GM12878 (cell line): ENCODE data around the gene DDAH1.

ENCODE experiments used
- CBX5 ChIP-seq: sonication (generic); IDR thresholded peaks from 2 replicates; pipeline ENCODE4 v1.6.1; 2016; ENCODE audit warnings: low read depth, moderate library complexity, mild to moderate bottlenecking, inconsistent platforms
- CHD2 ChIP-seq: IDR thresholded peaks from 2 replicates; pipeline ENCODE4 v1.6.1; 2011; ENCODE audit warnings: low read depth, low read length, improper control_type of control experiment, borderline replicate concordance
- FOXK2 ChIP-seq: fragments of 450-650 bp; IDR thresholded peaks from 2 replicates; pipeline ENCODE4 v1.6.1; 2017; ENCODE audit warnings: mild to moderate bottlenecking, moderate library complexity
- HDAC2 ChIP-seq: fragments of 200-600 bp; sonication (generic); IDR thresholded peaks from 2 replicates; pipeline ENCODE4 v1.6.1; 2017
- POLR2AphosphoS5 ChIP-seq: IDR thresholded peaks from 2 replicates; pipeline ENCODE4 v1.6.1; 2011; ENCODE audit warnings: mild to moderate bottlenecking, low read length, inconsistent platforms
- TAF1 ChIP-seq: IDR thresholded peaks from 2 replicates; pipeline ENCODE4 v1.6.1; 2011; ENCODE audit warnings: mild to moderate bottlenecking, low read depth, low read length, borderline replicate concordance
- YBX1 ChIP-seq: fragments of 450-650 bp; IDR thresholded peaks from 2 replicates; pipeline ENCODE4 v1.6.1; 2016; ENCODE audit warnings: antibody characterized with exemption
- YY1 ChIP-seq: IDR thresholded peaks from 2 replicates; pipeline ENCODE4 v1.6.1; 2011; ENCODE audit warnings: low read depth, mild to moderate bottlenecking, low read length
- TF ChIP-seq, protein P1 (sequence below), 3 experiments: IDR thresholded peaks in 2 of 3; conservative IDR thresholded peaks in 1 of 3; 2 replicates each; pipeline ENCODE4 v1.5.1; 2011; ENCODE audit warnings: low read depth in 3 of 3, low read length in 3 of 3, mild to moderate bottlenecking in 3 of 3, control low read depth in 2 of 3, moderate library complexity in 2 of 3, inconsistent platforms in 1 of 3, mixed read lengths in 1 of 3; ENCODE audit not compliant: control insufficient read depth in 2 of 3, insufficient read depth in 1 of 3; ENCODE audit errors: extremely low read depth in 1 of 3
- TF ChIP-seq, protein P2 (sequence below): IDR thresholded peaks from 2 replicates; pipeline ENCODE4 v1.6.1; 2011; ENCODE audit warnings: low read depth, mild to moderate bottlenecking, low read length, moderate library complexity, borderline replicate concordance; ENCODE audit errors: extremely low read depth
- TF ChIP-seq, protein P3 (sequence below): fragments of 450-650 bp; IDR thresholded peaks from 2 replicates; pipeline ENCODE4 v1.6.1; 2017; ENCODE audit warnings: antibody characterized with exemption, mild to moderate bottlenecking, moderate library complexity

DNA sequence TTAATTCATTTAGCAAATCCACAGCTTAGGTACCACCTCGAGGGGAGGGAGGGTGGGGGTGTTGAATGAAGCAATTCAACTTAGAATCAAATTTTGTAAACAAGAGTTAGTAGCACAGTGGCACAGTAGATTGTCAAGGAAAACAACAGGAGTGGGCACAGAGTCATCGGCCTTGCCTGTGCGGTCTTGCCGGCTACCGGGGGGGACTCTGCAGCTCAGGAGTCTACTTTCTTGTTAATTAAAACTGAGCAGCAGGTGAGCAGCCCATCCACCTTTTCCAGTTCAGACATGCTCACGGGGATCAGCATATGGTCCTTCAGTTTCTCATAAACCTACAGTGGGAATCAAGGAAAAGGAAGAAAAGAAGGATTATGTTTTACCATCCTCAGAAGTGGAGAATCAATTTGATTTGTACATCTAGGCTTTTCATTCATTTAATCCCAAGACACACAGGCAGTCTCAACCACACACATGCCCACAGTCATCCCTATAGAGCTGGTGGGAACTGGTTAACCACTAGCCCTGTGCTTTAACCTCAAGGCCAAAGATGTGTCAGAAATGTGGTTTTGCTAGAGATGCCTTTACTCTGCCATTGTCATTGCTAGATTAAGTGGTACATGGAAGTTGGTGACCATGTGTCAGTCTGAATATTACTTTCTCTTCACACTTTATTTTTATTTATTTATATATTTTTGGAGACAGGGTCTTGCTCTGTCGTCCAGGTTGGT is 143.6 kb downstream of the DDAH1 start:
- TF ChIP-seq TAF1, result no peak
- TF ChIP-seq, protein P1, sequence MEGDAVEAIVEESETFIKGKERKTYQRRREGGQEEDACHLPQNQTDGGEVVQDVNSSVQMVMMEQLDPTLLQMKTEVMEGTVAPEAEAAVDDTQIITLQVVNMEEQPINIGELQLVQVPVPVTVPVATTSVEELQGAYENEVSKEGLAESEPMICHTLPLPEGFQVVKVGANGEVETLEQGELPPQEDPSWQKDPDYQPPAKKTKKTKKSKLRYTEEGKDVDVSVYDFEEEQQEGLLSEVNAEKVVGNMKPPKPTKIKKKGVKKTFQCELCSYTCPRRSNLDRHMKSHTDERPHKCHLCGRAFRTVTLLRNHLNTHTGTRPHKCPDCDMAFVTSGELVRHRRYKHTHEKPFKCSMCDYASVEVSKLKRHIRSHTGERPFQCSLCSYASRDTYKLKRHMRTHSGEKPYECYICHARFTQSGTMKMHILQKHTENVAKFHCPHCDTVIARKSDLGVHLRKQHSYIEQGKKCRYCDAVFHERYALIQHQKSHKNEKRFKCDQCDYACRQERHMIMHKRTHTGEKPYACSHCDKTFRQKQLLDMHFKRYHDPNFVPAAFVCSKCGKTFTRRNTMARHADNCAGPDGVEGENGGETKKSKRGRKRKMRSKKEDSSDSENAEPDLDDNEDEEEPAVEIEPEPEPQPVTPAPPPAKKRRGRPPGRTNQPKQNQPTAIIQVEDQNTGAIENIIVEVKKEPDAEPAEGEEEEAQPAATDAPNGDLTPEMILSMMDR (IDR thresholded peaks at IDR 0.05 in 2 of 3, conservative IDR thresholded peaks at IDR 0.05 in 1 of 3; ENCODE audit: control insufficient read depth in 2 of 3, extremely low read depth in 1 of 3, insufficient read depth in 1 of 3, low read depth in 3 of 3, low read length in 3 of 3), result no peak
- no peak for TF ChIP-seq FOXK2
- TF ChIP-seq, protein P2, sequence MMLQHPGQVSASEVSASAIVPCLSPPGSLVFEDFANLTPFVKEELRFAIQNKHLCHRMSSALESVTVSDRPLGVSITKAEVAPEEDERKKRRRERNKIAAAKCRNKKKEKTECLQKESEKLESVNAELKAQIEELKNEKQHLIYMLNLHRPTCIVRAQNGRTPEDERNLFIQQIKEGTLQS, result no peak
- no peak for TF ChIP-seq CBX5
- no peak for TF ChIP-seq POLR2AphosphoS5
- TF ChIP-seq CHD2, result no peak
- no peak for TF ChIP-seq HDAC2
- no peak for TF ChIP-seq YBX1
- TF ChIP-seq YY1, result no peak
- TF ChIP-seq, protein P3, sequence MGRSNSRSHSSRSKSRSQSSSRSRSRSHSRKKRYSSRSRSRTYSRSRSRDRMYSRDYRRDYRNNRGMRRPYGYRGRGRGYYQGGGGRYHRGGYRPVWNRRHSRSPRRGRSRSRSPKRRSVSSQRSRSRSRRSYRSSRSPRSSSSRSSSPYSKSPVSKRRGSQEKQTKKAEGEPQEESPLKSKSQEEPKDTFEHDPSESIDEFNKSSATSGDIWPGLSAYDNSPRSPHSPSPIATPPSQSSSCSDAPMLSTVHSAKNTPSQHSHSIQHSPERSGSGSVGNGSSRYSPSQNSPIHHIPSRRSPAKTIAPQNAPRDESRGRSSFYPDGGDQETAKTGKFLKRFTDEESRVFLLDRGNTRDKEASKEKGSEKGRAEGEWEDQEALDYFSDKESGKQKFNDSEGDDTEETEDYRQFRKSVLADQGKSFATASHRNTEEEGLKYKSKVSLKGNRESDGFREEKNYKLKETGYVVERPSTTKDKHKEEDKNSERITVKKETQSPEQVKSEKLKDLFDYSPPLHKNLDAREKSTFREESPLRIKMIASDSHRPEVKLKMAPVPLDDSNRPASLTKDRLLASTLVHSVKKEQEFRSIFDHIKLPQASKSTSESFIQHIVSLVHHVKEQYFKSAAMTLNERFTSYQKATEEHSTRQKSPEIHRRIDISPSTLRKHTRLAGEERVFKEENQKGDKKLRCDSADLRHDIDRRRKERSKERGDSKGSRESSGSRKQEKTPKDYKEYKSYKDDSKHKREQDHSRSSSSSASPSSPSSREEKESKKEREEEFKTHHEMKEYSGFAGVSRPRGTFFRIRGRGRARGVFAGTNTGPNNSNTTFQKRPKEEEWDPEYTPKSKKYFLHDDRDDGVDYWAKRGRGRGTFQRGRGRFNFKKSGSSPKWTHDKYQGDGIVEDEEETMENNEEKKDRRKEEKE, result no peak
